Measurements from ENCODE around the gene SMAD3.

GRCh38 chr15:67178569-67179210, 113.3 kb downstream of the SMAD3 start:
- TF ChIP-seq POLR2A (IDR thresholded peaks at IDR 0.05) (no peak), CTCF (IDR thresholded peaks at IDR 0.05) (no peak)

All from prostate gland (tissue), 2 donors.